Panc1 (cell line): Measurements from ENCODE around the gene GLTP. TPM values are rescaled to one million over a fixed set of nuclear protein-coding genes. Genes with fewer than 3 reads are reported as not detected.

Experiments
- ATAC-seq: fragments of 200-7000 bp; cut with Tn5 transposase; 2 replicates; pipeline ENCODE4 v1.9.1; 2020; ENCODE audit warnings: mild to moderate bottlenecking, moderate library complexity
- BruUV-seq: library from RNA; stranded (reverse); fragments of 400-500 nt; replicated peaks from 2 replicates; lab custom pipeline; 2021; lab: Mats Ljungman, UMichigan
- CTCF ChIA-PET: fragments of 300-600 bp; sonication (Branson Sonifier 250); formaldehyde crosslinking; loops from one replicate; lab custom pipeline; 2022; ENCODE audit warnings: antibody characterized with exemption; lab: Charles Lee
- POLR2A ChIA-PET: fragments of 300-600 bp; sonication (Branson Sonifier 250); formaldehyde crosslinking; loops from one replicate; lab custom pipeline; 2022; ENCODE audit warnings: antibody characterized with exemption; lab: Charles Lee
- DNase-seq: peaks from one replicate; pipeline ENCODE4 v3.0.0-alpha.2; 2010; ENCODE audit warnings: low read depth, low spot score
- H3K27ac ChIP-seq: 2 replicates; pipeline ENCODE4 v1.5.1; 2011; ENCODE audit warnings: mild to moderate bottlenecking, low read length, inconsistent platforms
- H3K27me3 ChIP-seq: fragments of 200-500 bp; sonication (Bioruptor generic); 2 replicates; pipeline ENCODE4 v1.6.0; 2014; ENCODE audit warnings: low read length, inconsistent platforms; ENCODE audit not compliant: control insufficient read depth, insufficient read depth
- H3K36me3 ChIP-seq: fragments of 200-500 bp; sonication (Bioruptor generic); 2 replicates; pipeline ENCODE4 v1.5.1; 2014; ENCODE audit warnings: inconsistent platforms, mild to moderate bottlenecking, low read length, moderate library complexity; ENCODE audit not compliant: control insufficient read depth, insufficient read depth
- H3K4me1 ChIP-seq: 2 replicates; pipeline ENCODE4 v1.5.1; 2011; ENCODE audit warnings: inconsistent platforms, mild to moderate bottlenecking, low read length, moderate library complexity; ENCODE audit not compliant: control insufficient read depth, insufficient read depth
- H3K4me3 ChIP-seq, 2 experiments: 2 replicates each; pipeline ENCODE4 v1.5.1; 2011 to 2012; ENCODE audit warnings: low read depth in 2 of 2, low read length in 2 of 2, mild to moderate bottlenecking in 2 of 2, inconsistent platforms in 1 of 2, moderate library complexity in 1 of 2
- H3K9me3 ChIP-seq: fragments of 200-500 bp; sonication (Bioruptor generic); 2 replicates; pipeline ENCODE4 v1.5.1; 2014; ENCODE audit warnings: low read depth, mild to moderate bottlenecking, inconsistent platforms, low read length, moderate library complexity; ENCODE audit not compliant: control insufficient read depth, insufficient read depth
- POLR2AphosphoS5 ChIP-seq: IDR thresholded peaks from 2 replicates; pipeline ENCODE4 v1.6.1; 2012; ENCODE audit warnings: mild to moderate bottlenecking, low read depth, low read length, moderate library complexity
- SIN3A ChIP-seq: IDR thresholded peaks from 2 replicates; pipeline ENCODE4 v1.6.1; 2012; ENCODE audit warnings: low read depth, mild to moderate bottlenecking, low read length, moderate library complexity, borderline replicate concordance; ENCODE audit not compliant: insufficient read depth
- TCF7L2 ChIP-seq: IDR thresholded peaks from 2 replicates; pipeline ENCODE4 v1.6.1; 2011; ENCODE audit warnings: mild to moderate bottlenecking, low read depth, low read length, inconsistent platforms
- in situ Hi-C: cut with HindIII; loops from 2 replicates; pipeline ENCODE4 v1.10.0; 2016; ENCODE audit warnings: low sequenced_read_pairs, low pct_unique_long_range_greater_than_20kb
- intact Hi-C: fragments of 100-400 bp; cut with micrococcal nuclease; formaldehyde crosslinking; loops from one replicate; pipeline ENCODE4 v1.10.0; 2022; ENCODE audit not compliant: unreplicated experiment
- total RNA-seq: library from RNA; stranded (reverse); gene quantifications from one replicate; pipeline ENCODE4 v1.2.1, GENCODE V29; 2021; ENCODE audit not compliant: unreplicated experiment
- TF ChIP-seq, protein P1 (sequence below): fragments of 450-650 bp; IDR thresholded peaks from 2 replicates; pipeline ENCODE4 v1.5.1; 2017; ENCODE audit warnings: mild to moderate bottlenecking
- TF ChIP-seq, protein P2 (sequence below), 2 experiments: IDR thresholded peaks; 2 replicates each; pipeline ENCODE4 v1.6.1; 2011 to 2012; ENCODE audit warnings: low read depth in 2 of 2, control low read depth in 1 of 2, low read length in 1 of 2, mild to moderate bottlenecking in 1 of 2, moderate library complexity in 1 of 2; ENCODE audit not compliant: insufficient read depth in 1 of 2

The GLTP gene
- total RNA-seq, 1 experiment from 2014 or later, result 24.8 TPM

DNA sequence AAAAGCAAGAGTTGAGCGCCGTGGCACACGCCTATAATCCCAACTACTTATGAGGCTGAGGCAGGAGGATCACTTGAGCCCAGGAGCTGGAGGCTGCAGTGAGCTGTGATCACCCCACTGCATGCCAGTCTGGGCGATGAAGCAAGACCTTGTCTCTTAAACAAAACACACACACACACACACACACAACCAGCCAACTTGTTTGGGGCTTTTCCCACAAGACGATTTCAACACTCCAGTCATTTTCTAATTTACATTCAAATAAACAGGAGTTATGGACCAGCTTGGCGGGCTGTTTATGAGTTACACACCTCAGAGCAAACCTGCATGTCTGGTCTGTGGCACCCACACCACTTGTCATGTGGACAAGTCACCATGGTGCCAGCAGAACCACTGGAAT, 6.7 kb downstream of the GLTP start:
- BruUV-seq, result no TSS peak
- no peak overlapping the region for H3K4me3 ChIP-seq
- no peak for ATAC-seq
- no peaks in the 10 kb centered on the region for H3K36me3 ChIP-seq
- H3K27ac ChIP-seq, result no peak overlapping the region
- TF ChIP-seq POLR2AphosphoS5 (no peak), TCF7L2 (no peak), SIN3A (no peak)
- TF ChIP-seq, protein P1, sequence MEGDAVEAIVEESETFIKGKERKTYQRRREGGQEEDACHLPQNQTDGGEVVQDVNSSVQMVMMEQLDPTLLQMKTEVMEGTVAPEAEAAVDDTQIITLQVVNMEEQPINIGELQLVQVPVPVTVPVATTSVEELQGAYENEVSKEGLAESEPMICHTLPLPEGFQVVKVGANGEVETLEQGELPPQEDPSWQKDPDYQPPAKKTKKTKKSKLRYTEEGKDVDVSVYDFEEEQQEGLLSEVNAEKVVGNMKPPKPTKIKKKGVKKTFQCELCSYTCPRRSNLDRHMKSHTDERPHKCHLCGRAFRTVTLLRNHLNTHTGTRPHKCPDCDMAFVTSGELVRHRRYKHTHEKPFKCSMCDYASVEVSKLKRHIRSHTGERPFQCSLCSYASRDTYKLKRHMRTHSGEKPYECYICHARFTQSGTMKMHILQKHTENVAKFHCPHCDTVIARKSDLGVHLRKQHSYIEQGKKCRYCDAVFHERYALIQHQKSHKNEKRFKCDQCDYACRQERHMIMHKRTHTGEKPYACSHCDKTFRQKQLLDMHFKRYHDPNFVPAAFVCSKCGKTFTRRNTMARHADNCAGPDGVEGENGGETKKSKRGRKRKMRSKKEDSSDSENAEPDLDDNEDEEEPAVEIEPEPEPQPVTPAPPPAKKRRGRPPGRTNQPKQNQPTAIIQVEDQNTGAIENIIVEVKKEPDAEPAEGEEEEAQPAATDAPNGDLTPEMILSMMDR, result no peak
- TF ChIP-seq, protein P2, sequence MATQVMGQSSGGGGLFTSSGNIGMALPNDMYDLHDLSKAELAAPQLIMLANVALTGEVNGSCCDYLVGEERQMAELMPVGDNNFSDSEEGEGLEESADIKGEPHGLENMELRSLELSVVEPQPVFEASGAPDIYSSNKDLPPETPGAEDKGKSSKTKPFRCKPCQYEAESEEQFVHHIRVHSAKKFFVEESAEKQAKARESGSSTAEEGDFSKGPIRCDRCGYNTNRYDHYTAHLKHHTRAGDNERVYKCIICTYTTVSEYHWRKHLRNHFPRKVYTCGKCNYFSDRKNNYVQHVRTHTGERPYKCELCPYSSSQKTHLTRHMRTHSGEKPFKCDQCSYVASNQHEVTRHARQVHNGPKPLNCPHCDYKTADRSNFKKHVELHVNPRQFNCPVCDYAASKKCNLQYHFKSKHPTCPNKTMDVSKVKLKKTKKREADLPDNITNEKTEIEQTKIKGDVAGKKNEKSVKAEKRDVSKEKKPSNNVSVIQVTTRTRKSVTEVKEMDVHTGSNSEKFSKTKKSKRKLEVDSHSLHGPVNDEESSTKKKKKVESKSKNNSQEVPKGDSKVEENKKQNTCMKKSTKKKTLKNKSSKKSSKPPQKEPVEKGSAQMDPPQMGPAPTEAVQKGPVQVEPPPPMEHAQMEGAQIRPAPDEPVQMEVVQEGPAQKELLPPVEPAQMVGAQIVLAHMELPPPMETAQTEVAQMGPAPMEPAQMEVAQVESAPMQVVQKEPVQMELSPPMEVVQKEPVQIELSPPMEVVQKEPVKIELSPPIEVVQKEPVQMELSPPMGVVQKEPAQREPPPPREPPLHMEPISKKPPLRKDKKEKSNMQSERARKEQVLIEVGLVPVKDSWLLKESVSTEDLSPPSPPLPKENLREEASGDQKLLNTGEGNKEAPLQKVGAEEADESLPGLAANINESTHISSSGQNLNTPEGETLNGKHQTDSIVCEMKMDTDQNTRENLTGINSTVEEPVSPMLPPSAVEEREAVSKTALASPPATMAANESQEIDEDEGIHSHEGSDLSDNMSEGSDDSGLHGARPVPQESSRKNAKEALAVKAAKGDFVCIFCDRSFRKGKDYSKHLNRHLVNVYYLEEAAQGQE (IDR thresholded peaks at IDR 0.05; ENCODE audit: insufficient read depth in 1 of 2, low read depth in 2 of 2, low read length in 1 of 2), result no peak
- intact Hi-C loops (no loop called here), in situ Hi-C loops (no loop called here)
- peaks cover 10% of the 10 kb centered on the region for H3K4me1 ChIP-seq
- H3K27me3 ChIP-seq, result no peaks in the 10 kb centered on the region
- ChIA-PET CTCF (interaction anchor here (0.6 kb wide), 1 partner anchor 27 kb away, joined by 3 read pairs; no protein-coding TSS in a partner anchor), POLR2A (no interaction called here)
- DNase-seq, result no peak
- no peaks in the 10 kb centered on the region for H3K9me3 ChIP-seq

DNA sequence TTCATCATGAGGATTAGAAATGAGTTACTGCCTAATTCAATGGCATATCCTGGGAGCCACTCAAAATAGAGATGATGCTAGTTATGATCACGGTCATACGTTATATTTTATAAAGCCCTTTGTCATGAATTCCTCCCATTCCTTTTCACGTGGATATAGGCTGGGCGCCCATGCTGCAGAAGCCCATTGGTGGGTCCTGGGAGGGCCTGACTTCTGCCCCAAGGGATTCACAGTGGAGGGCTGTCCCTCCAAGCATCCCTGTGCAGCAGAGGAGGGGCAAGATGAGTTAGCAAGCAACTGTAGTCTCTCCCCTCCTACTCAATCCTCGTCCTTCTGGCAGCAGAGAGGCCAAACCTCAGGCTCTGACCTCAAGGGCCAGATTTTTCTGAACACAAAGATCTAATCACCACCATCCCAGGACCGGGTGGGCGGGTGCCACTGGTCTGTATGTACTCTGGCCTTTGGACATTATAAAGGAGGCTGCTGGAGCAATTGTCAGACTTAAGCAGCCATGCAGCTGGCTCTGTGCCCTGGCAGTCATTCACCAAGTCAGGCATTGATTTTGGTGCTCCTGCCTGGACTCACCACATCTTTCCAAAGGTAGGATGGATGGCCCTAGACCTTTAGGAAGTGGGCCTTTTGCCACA, 8.6 kb downstream of the GLTP start:
- TF ChIP-seq, protein P1, result no peak
- TF ChIP-seq SIN3A (no peak), TCF7L2 (no peak), POLR2AphosphoS5 (no peak)
- TF ChIP-seq, protein P2 (IDR thresholded peaks at IDR 0.05; ENCODE audit: insufficient read depth in 1 of 2, low read depth in 2 of 2, low read length in 1 of 2), result no peak
- no peaks in the 10 kb centered on the region for H3K36me3 ChIP-seq
- H3K4me3 ChIP-seq, result no peak overlapping the region
- H3K27ac ChIP-seq, result no peak overlapping the region
- H3K27me3 ChIP-seq, result no peaks in the 10 kb centered on the region
- intact Hi-C loops, result no loop called here
- DNase-seq (no peak), ATAC-seq (no peak)
- no TSS peak for BruUV-seq
- no peaks in the 10 kb centered on the region for H3K9me3 ChIP-seq
- H3K4me1 ChIP-seq, result no peaks in the 10 kb centered on the region
- POLR2A ChIA-PET, result no interaction called here
- in situ Hi-C loops, result no loop called here
- CTCF ChIA-PET, result interaction anchor here (0.6 kb wide), 1 partner anchor 21 kb away, joined by 3 read pairs; no protein-coding TSS in a partner anchor
